ENCODE measurements around the gene SECISBP2L. TPM values are rescaled to one million over a fixed set of nuclear protein-coding genes. Genes with fewer than 3 reads are reported as not detected.
"Not testable (repeated sequence)": the region's sequence is repeated elsewhere in the genome, so short reads cannot be mapped to it uniquely, and the experiment has no call there.

Gene SECISBP2L
- total and polyA plus RNA-seq, 7 experiments from 2014 or later: 20.2 to 75.8 (median 51.8) TPM

DNA sequence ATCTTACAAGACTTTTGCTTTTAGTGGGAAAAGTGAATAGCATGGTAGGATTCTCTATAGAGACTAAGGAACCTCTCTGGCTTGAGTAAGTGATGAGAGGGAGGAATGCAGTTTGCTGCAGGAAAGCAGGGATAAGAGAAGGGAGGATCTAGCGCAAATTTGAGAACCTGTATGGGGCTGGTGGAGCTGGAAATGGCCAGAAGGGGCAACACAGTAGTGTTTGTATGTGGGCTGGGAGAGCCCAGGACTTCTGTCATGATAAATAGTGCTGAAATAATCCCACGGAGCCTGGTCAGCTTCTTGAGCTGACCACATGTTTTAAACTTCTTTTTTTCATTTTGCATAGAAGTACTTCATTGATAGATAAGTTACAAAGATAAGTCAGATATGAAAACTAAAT lies 71.4 kb downstream of the SECISBP2L start:
- H3K27me3 ChIP-seq (ENCODE audit: control insufficient read depth in 2 of 2, insufficient read depth in 2 of 2, low read length in 2 of 2): no peaks in the 10 kb centered on the region
- Mint-ChIP-seq H3K4me1 (peaks cover 0 to 10% (median 0%) of the 10 kb centered on the region in 7 donors), H3K9me3 (no peaks in the 10 kb centered on the region), H3K4me3 (peak overlapping the region in 7 of 10 donors; percentile 2 to 72 (median 25)), H3K36me3 (peaks cover 0 to 4% (median 0%) of the 10 kb centered on the region in 5 donors), H3K27ac (no peak overlapping the region), H3K27me3 (peaks cover 7 to 39% (median 21%) of the 10 kb centered on the region in 5 donors)
- no peak for ATAC-seq
- no peaks in the 10 kb centered on the region for H3K9me3 ChIP-seq (ENCODE audit: control insufficient read depth in 2 of 3, low read length in 3 of 3)
- no peak overlapping the region for H3K4me3 ChIP-seq (ENCODE audit: low read length)
- H3K4me1 ChIP-seq (ENCODE audit: control insufficient read depth in 2 of 2, insufficient read depth in 2 of 2, low read length in 2 of 2): peaks cover 3 to 4% of the 10 kb centered on the region in 2 donors
- ChIA-PET CTCF (interaction anchor here (1.1 to 2.8 kb wide), 5 partner anchors 11 to 171 kb away, joined by 3 to 16 read pairs (median 14); partner anchors contain the start of gene SHC4), POLR2A (interaction anchor here (1.1 kb wide), 1 partner anchor 52 kb away, joined by 3 read pairs; no protein-coding TSS in a partner anchor)
- no peaks in the 10 kb centered on the region for H3K36me3 ChIP-seq (ENCODE audit: control insufficient read depth in 2 of 3, insufficient read depth in 3 of 3, low read length in 3 of 3)
- intact Hi-C loops (cut with micrococcal nuclease): loop anchor here (1.0 to 2.0 kb wide), 4 partner anchors 9 to 113 kb away; partner anchors contain the start of gene EID1 (in 2 of the 2)
- no peak for DNase-seq
- H3K27ac ChIP-seq (ENCODE audit: low read depth, low read length): no peak overlapping the region

- intact Hi-C loops (cut with micrococcal nuclease): no loop called here
- Mint-ChIP-seq H3K4me3 (no peak overlapping the region), H3K4me1 (peaks cover 0 to 10% (median 0%) of the 10 kb centered on the region in 7 donors), H3K27me3 (peaks cover 4 to 29% (median 26%) of the 10 kb centered on the region in 5 donors), H3K27ac (no peak overlapping the region), H3K9me3 (peaks cover 0 to 2% (median 0%) of the 10 kb centered on the region in 11 donors), H3K36me3 (peaks cover 0 to 4% (median 0%) of the 10 kb centered on the region in 5 donors)
- Histone ChIP-seq H3K36me3 (ENCODE audit: control insufficient read depth in 2 of 3, insufficient read depth in 3 of 3, low read length in 3 of 3) (no peaks in the 10 kb centered on the region), H3K27ac (ENCODE audit: low read depth, low read length) (no peak overlapping the region), H3K9me3 (ENCODE audit: control insufficient read depth in 2 of 3, low read length in 3 of 3) (no peaks in the 10 kb centered on the region), H3K27me3 (ENCODE audit: control insufficient read depth in 2 of 2, insufficient read depth in 2 of 2, low read length in 2 of 2) (no peaks in the 10 kb centered on the region), H3K4me3 (ENCODE audit: low read length) (no peak overlapping the region), H3K4me1 (ENCODE audit: control insufficient read depth in 2 of 2, insufficient read depth in 2 of 2, low read length in 2 of 2) (peaks cover 3 to 4% of the 10 kb centered on the region in 2 donors)
- no peak for ATAC-seq
- DNase-seq: no peak
- ChIA-PET CTCF (no interaction called here), POLR2A (no interaction called here)
These were observed 73.3 kb downstream of the SECISBP2L start for GRCh38 chr15:48972750-48973503.

DNA sequence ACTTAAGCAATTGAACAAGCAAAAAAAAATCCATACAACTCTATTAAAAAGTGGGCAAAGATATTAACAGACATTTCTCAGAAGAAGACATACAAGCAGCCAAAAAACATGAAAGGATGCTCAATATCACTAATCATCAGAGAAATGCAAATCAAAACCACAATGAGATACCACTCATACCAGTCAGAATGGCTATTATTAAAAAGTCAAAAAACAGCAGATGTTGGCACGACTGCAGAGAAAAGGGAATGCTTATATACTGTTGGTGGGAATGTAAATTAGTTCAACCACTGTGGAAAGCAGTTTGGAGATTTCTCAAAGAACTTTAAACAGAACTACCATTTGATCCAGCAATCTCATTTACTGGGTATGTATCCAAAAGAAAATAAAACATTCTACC lies 75.3 kb downstream of the SECISBP2L start:
- H3K27ac ChIP-seq (ENCODE audit: low read depth, low read length); H3K36me3 Mint-ChIP-seq; CTCF ChIA-PET; H3K9me3 ChIP-seq (ENCODE audit: control insufficient read depth in 2 of 3, low read length in 3 of 3); H3K36me3 ChIP-seq (ENCODE audit: control insufficient read depth in 2 of 3, insufficient read depth in 3 of 3, low read length in 3 of 3); H3K4me3 ChIP-seq (ENCODE audit: low read length); intact Hi-C loops (cut with micrococcal nuclease); H3K9me3 Mint-ChIP-seq; H3K27me3 ChIP-seq (ENCODE audit: control insufficient read depth in 2 of 2, insufficient read depth in 2 of 2, low read length in 2 of 2); ATAC-seq; H3K4me3 Mint-ChIP-seq; H3K4me1 ChIP-seq (ENCODE audit: control insufficient read depth in 2 of 2, insufficient read depth in 2 of 2, low read length in 2 of 2); H3K27ac Mint-ChIP-seq; DNase-seq; POLR2A ChIA-PET: not testable (repeated sequence)
- peaks cover 4 to 42% (median 35%) of the 10 kb centered on the region in 5 donors for H3K27me3 Mint-ChIP-seq
- H3K4me1 Mint-ChIP-seq: peaks cover 0 to 24% (median 7%) of the 10 kb centered on the region in 7 donors

DNA sequence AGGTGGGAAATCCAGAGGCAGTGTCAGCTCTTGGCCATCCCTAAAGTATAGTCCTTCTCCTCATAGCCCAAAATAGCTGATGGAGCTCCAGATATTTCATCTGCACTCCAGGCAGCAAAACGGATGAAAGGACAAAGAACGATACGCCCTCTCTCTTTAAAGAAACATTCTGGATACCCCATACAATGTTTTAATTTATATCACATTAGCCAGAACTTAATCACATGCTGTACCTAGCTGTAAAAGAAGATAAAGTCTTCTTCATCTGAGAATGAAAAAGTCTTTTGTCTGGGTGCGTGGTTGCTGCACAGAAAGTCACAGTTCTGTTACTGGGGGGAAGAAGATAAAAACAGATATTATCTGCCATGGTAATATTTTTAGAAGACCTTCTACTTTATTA lies 78.2 kb downstream of the SECISBP2L start:
- H3K36me3 ChIP-seq (ENCODE audit: control insufficient read depth in 2 of 3, insufficient read depth in 3 of 3, low read length in 3 of 3): no peaks in the 10 kb centered on the region
- Mint-ChIP-seq H3K27me3 (peaks cover 14 to 59% (median 52%) of the 10 kb centered on the region in 5 donors), H3K4me1 (peaks cover 15 to 38% (median 21%) of the 10 kb centered on the region in 7 donors), H3K36me3 (peaks cover 0 to 11% (median 0%) of the 10 kb centered on the region in 5 donors), H3K9me3 (peaks cover 0 to 4% (median 0%) of the 10 kb centered on the region in 11 donors), H3K27ac (no peak overlapping the region), H3K4me3 (no peak overlapping the region)
- ChIA-PET POLR2A (no interaction called here), CTCF (no interaction called here)
- H3K27me3 ChIP-seq (ENCODE audit: control insufficient read depth in 2 of 2, insufficient read depth in 2 of 2, low read length in 2 of 2): peaks cover 0 to 18% of the 10 kb centered on the region in 2 donors
- H3K27ac ChIP-seq (ENCODE audit: low read depth, low read length): no peak overlapping the region
- H3K4me1 ChIP-seq (ENCODE audit: control insufficient read depth in 2 of 2, insufficient read depth in 2 of 2, low read length in 2 of 2): peaks cover 17 to 23% of the 10 kb centered on the region in 2 donors
- intact Hi-C loops (cut with micrococcal nuclease): loop anchor here in 1 of 2 donors (10.0 kb wide), 3 partner anchors 633 to 1387 kb away; partner anchors contain the start of genes DUT and GABPB1
- DNase-seq (no peak), ATAC-seq (no peak)
- H3K4me3 ChIP-seq (ENCODE audit: low read length): no peak overlapping the region
- no peaks in the 10 kb centered on the region for H3K9me3 ChIP-seq (ENCODE audit: control insufficient read depth in 2 of 3, low read length in 3 of 3)

DNA sequence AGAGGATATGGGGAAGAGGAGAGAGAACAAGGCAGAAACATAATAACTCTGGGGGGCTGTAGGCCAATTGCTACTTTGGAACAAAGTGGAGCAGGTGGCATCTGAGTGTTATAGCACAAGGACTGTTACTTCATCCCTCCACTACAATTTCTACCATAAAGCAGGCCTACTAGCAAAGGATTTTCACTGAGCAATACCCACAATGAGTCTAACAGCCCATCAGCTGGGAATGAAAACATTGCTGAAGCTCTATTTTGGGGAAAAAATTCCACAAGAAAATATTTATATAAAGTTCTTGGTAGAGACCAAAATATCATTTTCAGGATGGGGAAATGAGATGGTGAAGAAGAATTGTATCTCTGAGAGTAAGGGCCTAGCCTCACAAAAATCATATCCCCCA lies 78.9 kb downstream of the SECISBP2L start:
- ATAC-seq (no peak), DNase-seq (no peak)
- H3K36me3 Mint-ChIP-seq: peaks cover 0 to 11% (median 0%) of the 10 kb centered on the region in 5 donors
- CTCF ChIA-PET: interaction anchor here (0.9 kb wide), 1 partner anchor 8 kb away, joined by 3 read pairs; no protein-coding TSS in a partner anchor
- peaks cover 15 to 38% (median 21%) of the 10 kb centered on the region in 7 donors for H3K4me1 Mint-ChIP-seq
- intact Hi-C loops (cut with micrococcal nuclease): loop anchor here in 1 of 2 donors (10.0 kb wide), 3 partner anchors 633 to 1387 kb away; partner anchors contain the start of genes DUT and GABPB1
- Histone ChIP-seq H3K27ac (ENCODE audit: low read depth, low read length) (no peak overlapping the region), H3K27me3 (ENCODE audit: control insufficient read depth in 2 of 2, insufficient read depth in 2 of 2, low read length in 2 of 2) (peaks cover 0 to 18% of the 10 kb centered on the region in 2 donors), H3K9me3 (ENCODE audit: control insufficient read depth in 2 of 3, low read length in 3 of 3) (no peaks in the 10 kb centered on the region), H3K36me3 (ENCODE audit: control insufficient read depth in 2 of 3, insufficient read depth in 3 of 3, low read length in 3 of 3) (no peaks in the 10 kb centered on the region), H3K4me3 (ENCODE audit: low read length) (no peak overlapping the region), H3K4me1 (ENCODE audit: control insufficient read depth in 2 of 2, insufficient read depth in 2 of 2, low read length in 2 of 2) (peaks cover 17 to 23% of the 10 kb centered on the region in 2 donors)
- H3K27me3 Mint-ChIP-seq: peaks cover 17 to 56% (median 52%) of the 10 kb centered on the region in 5 donors
- H3K4me3 Mint-ChIP-seq: peak overlapping the region in 1 of 10 donors; percentile 66
- peaks cover 0 to 4% (median 0%) of the 10 kb centered on the region in 11 donors for H3K9me3 Mint-ChIP-seq
- H3K27ac Mint-ChIP-seq: peak overlapping the region in 1 of 9 donors; percentile 88
- POLR2A ChIA-PET: no interaction called here

GRCh38 chr15:48966595-48967301 lies 79.5 kb downstream of the SECISBP2L start:
- peaks cover 17 to 23% of the 10 kb centered on the region in 2 donors for H3K4me1 ChIP-seq (ENCODE audit: control insufficient read depth in 2 of 2, insufficient read depth in 2 of 2, low read length in 2 of 2)
- H3K27me3 ChIP-seq (ENCODE audit: control insufficient read depth in 2 of 2, insufficient read depth in 2 of 2, low read length in 2 of 2): peaks cover 0 to 18% of the 10 kb centered on the region in 2 donors
- H3K9me3 ChIP-seq (ENCODE audit: control insufficient read depth in 2 of 3, low read length in 3 of 3): no peaks in the 10 kb centered on the region
- H3K27ac ChIP-seq (ENCODE audit: low read depth, low read length): no peak overlapping the region
- Mint-ChIP-seq H3K4me3 (peak overlapping the region in 1 of 10 donors; percentile 66), H3K36me3 (peaks cover 0 to 11% (median 0%) of the 10 kb centered on the region in 5 donors), H3K27me3 (peaks cover 17 to 52% (median 46%) of the 10 kb centered on the region in 5 donors), H3K4me1 (peaks cover 15 to 38% (median 21%) of the 10 kb centered on the region in 7 donors), H3K9me3 (peaks cover 0 to 4% (median 0%) of the 10 kb centered on the region in 11 donors), H3K27ac (peak overlapping the region in 1 of 9 donors; percentile 88)
- ChIA-PET POLR2A (no interaction called here), CTCF (interaction anchor here (0.9 kb wide), 1 partner anchor 9 kb away, joined by 3 read pairs; no protein-coding TSS in a partner anchor)
- intact Hi-C loops (cut with micrococcal nuclease): loop anchor here in 1 of 2 donors (1.0 to 10.0 kb wide), 6 partner anchors 9 to 1388 kb away; partner anchors contain the start of genes DUT and GABPB1
- H3K36me3 ChIP-seq (ENCODE audit: control insufficient read depth in 2 of 3, insufficient read depth in 3 of 3, low read length in 3 of 3): no peaks in the 10 kb centered on the region
- no peak overlapping the region for H3K4me3 ChIP-seq (ENCODE audit: low read length)
- DNase-seq (peak in 1 of 9 donors; percentile 42), ATAC-seq (peak; percentile 74)
